Measurements from ENCODE around the gene UBXN11.

GRCh38 chr1:26320896-26321295 is 14.5 kb upstream of the UBXN11 start:
- no peak for TF ChIP-seq CTCF (IDR thresholded peaks at IDR 0.05)
- no peak for TF ChIP-seq EZH2 (IDR thresholded peaks at IDR 0.05; ENCODE audit: borderline replicate concordance, insufficient read depth, low read depth, low read length, poor library complexity, severe bottlenecking)
